M059J (cell line): ENCODE data around the gene IGSF21. TPM values are rescaled to one million over a fixed set of nuclear protein-coding genes. Genes with fewer than 3 reads are reported as not detected.

ENCODE experiments used
- DNase-seq: peaks from one replicate; pipeline ENCODE4 v3.0.0-alpha.2; 2012; ENCODE audit warnings: low read depth
- total RNA-seq: library from RNA; depleted of rRNA; stranded (reverse); fragments of >200 nt; shearing (Covaris generic); gene quantifications from 2 replicates; pipeline ENCODE4 v1.2.3, GENCODE V29; 2014

IGSF21 gene
- total RNA-seq, 1 experiment from 2014 or later = not detected

- DNase-seq = no peak
Observed at GRCh38 chr1:18294437-18295176, 187.0 kb downstream of the IGSF21 start.

GRCh38 chr1:18297896-18298648 lies 190.5 kb downstream of the IGSF21 start:
- no peak for DNase-seq

- peak; percentile 16 for DNase-seq
Observed at GRCh38 chr1:18299441-18300338, 192.1 kb downstream of the IGSF21 start.

- peak; percentile 40 for DNase-seq
Observed at GRCh38 chr1:18300376-18300775, 192.8 kb downstream of the IGSF21 start.

- no peak for DNase-seq
Observed at GRCh38 chr1:18302788-18303413, 195.3 kb downstream of the IGSF21 start.

- DNase-seq = no peak
Observed at GRCh38 chr1:18304151-18304869, 196.7 kb downstream of the IGSF21 start.

- DNase-seq = no peak
Observed at GRCh38 chr1:18305182-18305795, 197.7 kb downstream of the IGSF21 start.

GRCh38 chr1:18307329-18307898 lies 199.8 kb downstream of the IGSF21 start:
- no peak for DNase-seq

- DNase-seq = peak; percentile 56
Observed at GRCh38 chr1:18309552-18310155, 202.1 kb downstream of the IGSF21 start.

GRCh38 chr1:18312961-18313360 lies 205.4 kb downstream of the IGSF21 start:
- no peak for DNase-seq

GRCh38 chr1:18313523-18313922 lies 205.9 kb downstream of the IGSF21 start:
- DNase-seq = no peak

- no peak for DNase-seq
Observed at GRCh38 chr1:18314399-18314798, 206.8 kb downstream of the IGSF21 start.

GRCh38 chr1:18315449-18315848 lies 207.9 kb downstream of the IGSF21 start:
- DNase-seq = no peak

- DNase-seq = no peak
Observed at GRCh38 chr1:18316764-18317163, 209.2 kb downstream of the IGSF21 start.

GRCh38 chr1:18319099-18319498 lies 211.5 kb downstream of the IGSF21 start:
- no peak for DNase-seq

GRCh38 chr1:18320051-18320450 lies 212.5 kb downstream of the IGSF21 start:
- no peak for DNase-seq

GRCh38 chr1:18322368-18323032 lies 214.9 kb downstream of the IGSF21 start:
- no peak for DNase-seq

GRCh38 chr1:18323259-18323658 lies 215.7 kb downstream of the IGSF21 start:
- no peak for DNase-seq

- DNase-seq = no peak
Observed at GRCh38 chr1:18324246-18324645, 216.6 kb downstream of the IGSF21 start.
